Measurements from ENCODE around the gene COPG1. TPM values are rescaled to one million over a fixed set of nuclear protein-coding genes. Genes with fewer than 3 reads are reported as not detected.
A peak's percentile ranks its signal among the peaks of the same experiment; 100 is the strongest.
"Not testable (repeated sequence)": the region's sequence is repeated elsewhere in the genome, so short reads cannot be mapped to it uniquely, and the experiment has no call there.

The COPG1 gene
- total RNA-seq, 1 experiment from 2014 or later: 132 TPM

GRCh38 chr3:129245641-129246306 is 3.6 kb upstream of the COPG1 start:
- ChIA-PET POLR2A (interaction anchor here (0.6 to 1.7 kb wide), 5 partner anchors 11 to 253 kb away, joined by 4 to 11 read pairs (median 6); no protein-coding TSS in a partner anchor), CTCF (interaction anchor here (0.6 to 4.2 kb wide), 38 partner anchors 9 to 359 kb away, joined by 3 to 57 read pairs (median 4); partner anchors contain the start of genes CFAP92, CNBP and RAB43)
- H3K27me3 Mint-ChIP-seq (ENCODE audit: low read depth); H3K4me3 Mint-ChIP-seq; H3K36me3 Mint-ChIP-seq; H3K9me3 Mint-ChIP-seq: not testable (repeated sequence)
- TF ChIP-seq, protein P1, sequence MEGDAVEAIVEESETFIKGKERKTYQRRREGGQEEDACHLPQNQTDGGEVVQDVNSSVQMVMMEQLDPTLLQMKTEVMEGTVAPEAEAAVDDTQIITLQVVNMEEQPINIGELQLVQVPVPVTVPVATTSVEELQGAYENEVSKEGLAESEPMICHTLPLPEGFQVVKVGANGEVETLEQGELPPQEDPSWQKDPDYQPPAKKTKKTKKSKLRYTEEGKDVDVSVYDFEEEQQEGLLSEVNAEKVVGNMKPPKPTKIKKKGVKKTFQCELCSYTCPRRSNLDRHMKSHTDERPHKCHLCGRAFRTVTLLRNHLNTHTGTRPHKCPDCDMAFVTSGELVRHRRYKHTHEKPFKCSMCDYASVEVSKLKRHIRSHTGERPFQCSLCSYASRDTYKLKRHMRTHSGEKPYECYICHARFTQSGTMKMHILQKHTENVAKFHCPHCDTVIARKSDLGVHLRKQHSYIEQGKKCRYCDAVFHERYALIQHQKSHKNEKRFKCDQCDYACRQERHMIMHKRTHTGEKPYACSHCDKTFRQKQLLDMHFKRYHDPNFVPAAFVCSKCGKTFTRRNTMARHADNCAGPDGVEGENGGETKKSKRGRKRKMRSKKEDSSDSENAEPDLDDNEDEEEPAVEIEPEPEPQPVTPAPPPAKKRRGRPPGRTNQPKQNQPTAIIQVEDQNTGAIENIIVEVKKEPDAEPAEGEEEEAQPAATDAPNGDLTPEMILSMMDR (IDR thresholded peaks at IDR 0.05): peak; percentile 76
- DNase-seq (ENCODE audit: low spot score): peak; percentile 88
- peaks cover 15% of the 10 kb centered on the region for H3K4me1 Mint-ChIP-seq
- peak overlapping the region; percentile 65; the same call in 1 of the 2 replicates for H3K27ac Mint-ChIP-seq
- ATAC-seq: peak; percentile 81

GRCh38 chr3:129246636-129247035 is 2.8 kb upstream of the COPG1 start:
- Mint-ChIP-seq H3K27me3 (ENCODE audit: low read depth) (no peaks in the 10 kb centered on the region), H3K27ac (no peak overlapping the region), H3K9me3 (no peaks in the 10 kb centered on the region), H3K36me3 (peaks cover 3% of the 10 kb centered on the region), H3K4me1 (peaks cover 15% of the 10 kb centered on the region), H3K4me3 (no peak overlapping the region)
- ChIA-PET CTCF (interaction anchor here (0.9 to 4.2 kb wide), 14 partner anchors 18 to 310 kb away, joined by 3 to 57 read pairs (median 7); partner anchors contain the start of gene RAB43), POLR2A (no interaction called here)
- no peak for DNase-seq (ENCODE audit: low spot score)
- TF ChIP-seq ZNF396 (CRISPR knock-in tag; IDR thresholded peaks at IDR 0.05; ENCODE audit: borderline replicate concordance) (no peak), FOXJ3 (CRISPR knock-in tag; IDR thresholded peaks at IDR 0.05; ENCODE audit: borderline replicate concordance) (no peak), SOX15 (CRISPR knock-in tag; IDR thresholded peaks at IDR 0.05) (no peak), IRF2 (CRISPR knock-in tag; IDR thresholded peaks at IDR 0.05; ENCODE audit: borderline replicate concordance, low read depth) (no peak), ZNF281 (CRISPR knock-in tag; IDR thresholded peaks at IDR 0.05) (no peak), MXD4 (CRISPR knock-in tag; IDR thresholded peaks at IDR 0.05; ENCODE audit: borderline replicate concordance) (no peak), ZNF416 (CRISPR knock-in tag; IDR thresholded peaks at IDR 0.05) (no peak), ATF2 (CRISPR knock-in tag; IDR thresholded peaks at IDR 0.05; ENCODE audit: borderline replicate concordance, low read depth) (no peak), ATF6 (CRISPR knock-in tag; IDR thresholded peaks at IDR 0.05) (no peak), E2F4 (CRISPR knock-in tag; IDR thresholded peaks at IDR 0.05; ENCODE audit: borderline replicate concordance, low read depth) (no peak), GRHL2 (CRISPR knock-in tag; IDR thresholded peaks at IDR 0.05; ENCODE audit: insufficient replicate concordance, severe bottlenecking) (no peak), ZNF232 (CRISPR knock-in tag; IDR thresholded peaks at IDR 0.05) (no peak), ATF1 (CRISPR knock-in tag; IDR thresholded peaks at IDR 0.05) (no peak), ZNF263 (CRISPR knock-in tag; IDR thresholded peaks at IDR 0.05; ENCODE audit: low read depth) (no peak), PREB (CRISPR knock-in tag; IDR thresholded peaks at IDR 0.05; ENCODE audit: borderline replicate concordance) (no peak), OVOL2 (CRISPR knock-in tag; IDR thresholded peaks at IDR 0.05; ENCODE audit: borderline replicate concordance) (no peak), TP53 (CRISPR knock-in tag; IDR thresholded peaks at IDR 0.05) (no peak), E2F1 (CRISPR knock-in tag; IDR thresholded peaks at IDR 0.05) (no peak)
- TF ChIP-seq, protein P2, sequence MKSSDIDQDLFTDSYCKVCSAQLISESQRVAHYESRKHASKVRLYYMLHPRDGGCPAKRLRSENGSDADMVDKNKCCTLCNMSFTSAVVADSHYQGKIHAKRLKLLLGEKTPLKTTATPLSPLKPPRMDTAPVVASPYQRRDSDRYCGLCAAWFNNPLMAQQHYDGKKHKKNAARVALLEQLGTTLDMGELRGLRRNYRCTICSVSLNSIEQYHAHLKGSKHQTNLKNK (CRISPR knock-in tag; IDR thresholded peaks at IDR 0.05): no peak
- ATAC-seq: no peak
